ENCODE results near the gene CAVIN1.
A peak's percentile ranks its signal among the peaks of the same experiment; 100 is the strongest.
"Not testable (repeated sequence)": the region's sequence is repeated elsewhere in the genome, so short reads cannot be mapped to it uniquely, and the experiment has no call there.

The CAVIN1 gene

DNA sequence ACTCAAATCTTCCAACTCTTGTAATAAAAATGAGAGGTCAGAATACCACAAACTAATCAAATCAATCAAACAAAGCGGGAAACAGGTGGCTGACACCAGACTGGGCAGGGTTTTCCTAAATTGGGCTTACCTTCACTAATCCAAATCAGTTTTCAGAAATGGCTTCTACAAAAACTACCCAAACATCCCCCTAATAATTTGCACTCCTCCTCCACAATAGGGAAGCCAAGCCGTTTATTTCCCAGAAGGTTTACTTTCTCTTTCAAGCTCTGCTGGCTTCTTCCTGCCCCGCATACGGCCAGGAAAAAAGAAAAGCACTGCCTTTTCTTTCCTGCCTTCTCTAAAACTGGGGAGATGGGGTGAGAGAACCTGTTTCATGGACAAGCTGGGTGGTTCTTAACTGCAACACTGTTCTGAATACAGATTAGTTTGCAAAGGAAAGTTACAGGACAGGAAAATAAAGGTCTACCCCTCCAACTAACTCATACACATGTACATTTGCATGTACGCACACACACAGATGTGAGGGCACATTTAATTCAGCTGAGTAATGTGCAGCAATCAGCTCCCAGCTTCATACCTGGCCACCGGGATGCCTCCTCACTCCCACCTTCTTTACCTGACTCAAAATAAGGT lies 44.0 kb downstream of the CAVIN1 start:
- DNase-seq (ENCODE audit: low read depth), result no peak

DNA sequence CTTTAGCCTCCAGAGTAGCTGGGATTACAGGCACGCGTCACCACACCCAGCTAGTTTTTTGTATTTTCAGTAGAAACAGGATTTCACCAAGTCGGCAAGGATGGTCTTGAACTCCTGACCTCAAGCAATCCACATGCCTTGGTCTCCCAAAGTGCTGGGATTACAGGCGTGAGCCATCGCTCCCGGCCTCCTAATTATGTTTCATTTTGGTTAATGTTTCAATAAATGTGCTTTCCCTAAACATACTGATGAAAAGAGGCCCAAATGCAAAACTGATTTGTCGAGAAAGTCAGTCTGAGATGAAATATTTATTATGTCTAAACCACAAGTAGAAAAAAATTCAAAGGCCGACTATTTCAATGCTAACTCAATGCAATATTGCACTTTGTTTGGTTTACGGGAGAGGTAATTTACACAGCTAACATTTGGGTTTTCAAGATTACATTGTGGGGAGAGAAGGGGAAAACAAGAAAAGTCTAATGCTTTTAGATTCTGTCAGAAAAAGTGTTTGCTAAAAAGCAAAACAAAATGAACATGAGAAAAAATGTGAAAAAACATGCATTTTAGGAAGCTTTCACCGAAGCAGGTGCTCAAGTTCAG lies 44.6 kb downstream of the CAVIN1 start:
- DNase-seq (ENCODE audit: low read depth), result no peak

DNA sequence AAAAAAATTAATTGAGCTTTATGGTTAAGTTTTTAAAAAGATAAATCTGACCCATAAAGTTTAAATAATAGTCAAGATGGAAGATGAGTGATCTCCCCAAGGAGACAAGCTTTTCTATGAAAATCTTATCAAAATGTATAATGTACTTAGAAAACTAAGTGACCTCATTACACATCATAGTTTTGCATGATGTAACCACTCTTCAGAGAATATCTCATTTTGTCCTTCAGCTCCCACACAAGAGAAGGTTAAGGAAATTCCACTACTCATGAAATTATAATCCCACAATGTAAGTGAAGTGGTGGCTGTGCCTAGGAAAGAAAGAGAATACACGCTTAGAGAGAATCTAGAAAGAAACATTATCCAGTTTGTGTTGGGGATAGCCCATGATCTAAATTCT lies 49.2 kb downstream of the CAVIN1 start:
- DNase-seq (ENCODE audit: low read depth), result no peak

DNA sequence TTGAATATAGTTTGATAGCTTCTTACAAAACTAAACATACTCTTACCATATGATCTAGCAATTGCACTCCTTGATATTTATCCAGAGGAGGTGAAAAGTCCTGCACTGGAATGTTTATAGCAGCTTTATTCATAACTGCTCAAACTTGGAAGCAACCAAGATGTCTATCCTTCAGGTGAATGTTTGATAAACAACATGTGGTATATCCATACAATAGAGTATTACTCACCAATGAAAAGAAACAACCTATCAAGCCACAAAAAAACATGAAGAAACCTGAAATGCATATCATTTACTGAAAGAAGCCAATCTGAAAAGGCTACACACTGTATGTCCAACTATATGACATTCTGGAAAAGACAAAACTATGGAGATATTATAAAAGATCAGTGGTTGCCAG lies 50.9 kb downstream of the CAVIN1 start:
- DNase-seq (ENCODE audit: low read depth), result no peak

DNA sequence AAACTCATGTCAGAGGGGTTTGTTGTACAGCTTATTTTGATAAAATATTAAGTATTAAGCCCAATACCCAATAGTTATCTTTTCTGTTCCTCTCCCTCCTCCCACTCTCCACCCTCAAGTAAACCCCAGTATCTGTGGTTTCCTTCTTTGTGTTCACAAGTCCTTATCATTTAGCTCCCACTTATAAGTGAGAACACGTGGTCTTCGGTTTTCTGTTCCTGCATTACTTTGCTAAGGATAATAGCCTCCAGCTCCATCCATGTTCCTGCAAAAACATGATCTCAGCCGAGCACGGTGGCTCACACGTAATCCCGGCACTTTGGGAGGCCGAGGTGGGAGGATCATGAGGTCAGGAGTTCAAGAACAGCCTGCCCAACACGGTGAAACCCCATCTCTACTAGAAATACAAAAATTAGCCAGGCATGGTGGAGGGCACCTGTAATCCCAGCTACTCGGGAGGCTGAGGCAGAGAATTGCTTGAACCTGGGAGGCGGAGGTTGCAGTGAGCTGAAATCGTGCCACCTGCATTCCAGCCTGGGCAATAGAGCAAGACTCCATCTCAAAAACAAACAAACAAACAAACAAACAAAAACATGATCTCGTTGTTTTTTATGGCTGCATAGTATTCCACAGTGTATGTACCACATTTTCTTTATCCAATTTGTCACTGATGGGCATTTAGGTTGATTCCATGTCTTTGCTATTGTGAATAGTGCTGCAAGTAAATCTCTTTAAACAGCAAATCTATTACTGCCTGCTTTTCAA lies 54.1 kb downstream of the CAVIN1 start:
- DNase-seq (ENCODE audit: low read depth), result not testable (repeated sequence)

DNA sequence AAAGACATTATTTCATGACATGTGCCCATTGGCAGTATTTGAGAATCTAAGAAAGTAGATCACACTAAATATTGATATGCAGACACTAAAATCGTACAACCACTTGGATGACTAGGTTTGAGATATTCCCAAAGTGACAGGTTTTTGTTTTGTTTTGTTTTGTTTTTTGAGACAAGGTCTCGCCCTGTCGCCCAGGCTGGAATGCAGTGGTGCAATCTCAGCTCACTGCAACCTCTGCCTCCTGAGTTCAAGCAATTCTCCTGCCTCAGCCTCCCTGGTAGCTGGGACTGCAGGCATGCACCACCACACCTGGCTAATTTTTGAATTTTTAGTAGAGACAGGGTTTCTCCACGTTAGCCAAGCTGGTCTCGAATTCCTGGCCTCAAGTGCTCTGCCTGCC lies 54.7 kb downstream of the CAVIN1 start:
- DNase-seq (ENCODE audit: low read depth), result not testable (repeated sequence)

DNA sequence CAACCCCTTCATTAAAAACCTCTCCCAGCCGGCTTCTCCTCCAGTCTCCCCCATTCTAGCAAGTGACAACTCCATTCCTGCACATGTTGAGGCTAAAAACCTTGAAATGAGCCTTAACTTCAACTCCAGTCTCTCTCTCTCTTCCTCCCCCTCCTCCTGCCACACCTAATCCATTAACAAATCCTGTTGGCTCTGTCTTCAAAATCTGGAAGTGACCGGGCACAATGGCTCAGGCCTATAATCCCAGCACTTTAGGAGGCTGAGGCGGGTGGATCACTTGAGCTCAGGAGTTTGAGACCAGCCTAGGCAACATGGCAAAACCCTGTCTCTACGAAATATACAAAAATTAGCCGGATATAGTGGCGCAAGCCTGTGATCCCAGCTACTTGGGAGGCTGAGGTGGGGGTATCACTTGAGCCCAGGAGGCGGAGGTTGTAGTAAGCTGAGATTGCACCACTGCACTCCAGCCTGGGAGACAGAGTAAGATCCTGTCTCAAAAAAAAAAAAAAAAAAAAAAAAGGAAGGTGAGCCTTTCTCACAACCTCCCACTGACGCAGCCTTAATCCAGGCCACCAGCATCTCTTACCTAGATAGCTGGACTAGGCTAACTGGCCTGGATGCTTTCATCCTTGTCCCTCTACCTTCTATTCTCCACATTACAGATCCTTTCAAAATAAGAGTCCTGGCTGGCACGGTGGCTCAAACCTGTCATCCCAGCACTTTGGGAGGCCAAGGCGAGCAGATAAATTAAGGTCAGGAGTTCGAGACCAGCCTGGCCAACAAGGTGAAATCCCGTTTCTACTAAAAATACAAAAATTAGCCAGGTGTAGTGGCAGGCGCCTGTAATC lies 56.7 kb downstream of the CAVIN1 start:
- not testable (repeated sequence) for DNase-seq (ENCODE audit: low read depth)

DNA sequence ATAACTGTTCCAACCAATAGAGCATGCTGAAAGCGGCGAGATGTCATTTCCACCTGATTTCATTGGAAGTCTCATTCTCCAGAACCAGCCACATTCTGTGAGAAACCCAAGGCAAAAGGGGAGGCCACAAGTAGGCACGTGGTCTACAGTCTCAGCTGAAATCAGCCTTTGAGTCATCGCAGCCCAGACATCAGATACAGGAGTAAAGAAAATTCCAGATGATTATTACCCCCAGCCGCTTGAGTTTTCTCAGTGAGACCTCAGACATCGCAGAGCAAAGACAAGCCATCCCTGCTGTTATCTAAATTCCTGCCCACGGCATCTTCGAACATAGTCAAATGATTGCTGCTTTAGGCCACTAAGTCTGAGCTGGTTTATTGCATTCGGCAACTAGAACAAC lies 57.9 kb downstream of the CAVIN1 start:
- peak; percentile 5 for DNase-seq (ENCODE audit: low read depth)

DNA sequence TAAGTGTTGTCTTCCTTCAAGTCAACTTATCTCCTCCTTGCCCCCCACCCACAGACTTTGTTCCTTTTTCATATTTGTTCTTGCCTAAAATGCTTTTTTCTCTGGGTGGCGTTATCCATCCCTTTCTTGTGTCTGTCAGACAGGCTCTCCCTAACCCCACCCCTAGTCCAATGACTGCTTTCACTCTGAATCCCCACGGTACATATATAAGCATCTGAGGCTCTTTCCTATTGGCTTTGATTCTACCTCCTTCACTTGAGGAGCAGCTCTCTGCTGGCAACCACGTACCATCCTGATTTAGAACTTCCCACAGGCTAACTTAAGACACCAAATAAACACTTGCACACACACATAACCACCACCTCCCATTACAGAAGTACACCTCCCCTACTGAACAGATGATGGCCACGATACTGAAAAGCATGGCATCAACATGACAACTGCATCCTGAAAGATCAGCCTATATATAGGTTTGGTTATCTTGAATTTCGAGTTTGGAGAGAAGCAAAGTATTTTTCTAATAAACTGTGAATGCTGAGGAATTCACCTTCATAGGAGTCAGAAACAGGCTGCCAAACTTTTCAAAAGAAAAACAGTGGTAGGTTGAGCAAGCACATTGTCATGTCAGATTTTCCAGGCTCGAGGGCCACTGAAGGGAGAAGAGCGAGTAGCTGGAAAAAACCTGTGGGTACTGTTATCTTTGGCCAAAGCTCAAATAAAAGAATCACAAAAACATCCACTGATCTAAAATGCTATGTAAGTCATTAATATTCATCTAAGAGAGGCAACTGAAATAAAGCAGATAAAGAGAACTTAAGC lies 59.1 kb downstream of the CAVIN1 start:
- DNase-seq (ENCODE audit: low read depth), result peak; percentile 12

DNA sequence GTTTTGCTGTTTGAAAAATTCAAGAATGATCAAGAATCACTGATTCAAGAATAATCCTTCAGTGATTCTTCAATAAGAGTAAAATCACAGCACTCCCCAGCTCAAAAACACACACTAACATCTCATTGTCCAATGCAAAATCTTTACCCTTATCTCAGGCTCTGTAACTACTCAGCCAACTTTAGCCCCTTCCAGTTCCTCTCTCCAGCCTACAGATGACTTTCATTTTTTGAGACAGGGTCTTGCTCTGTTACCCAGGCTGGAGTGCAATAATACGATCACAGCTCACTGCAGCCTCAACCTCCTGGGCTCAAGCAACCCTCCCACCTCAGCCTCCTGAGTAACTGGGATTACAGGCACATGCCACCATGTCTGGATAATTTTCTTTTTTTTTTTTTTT lies 59.8 kb downstream of the CAVIN1 start:
- DNase-seq (ENCODE audit: low read depth), result no peak

DNA sequence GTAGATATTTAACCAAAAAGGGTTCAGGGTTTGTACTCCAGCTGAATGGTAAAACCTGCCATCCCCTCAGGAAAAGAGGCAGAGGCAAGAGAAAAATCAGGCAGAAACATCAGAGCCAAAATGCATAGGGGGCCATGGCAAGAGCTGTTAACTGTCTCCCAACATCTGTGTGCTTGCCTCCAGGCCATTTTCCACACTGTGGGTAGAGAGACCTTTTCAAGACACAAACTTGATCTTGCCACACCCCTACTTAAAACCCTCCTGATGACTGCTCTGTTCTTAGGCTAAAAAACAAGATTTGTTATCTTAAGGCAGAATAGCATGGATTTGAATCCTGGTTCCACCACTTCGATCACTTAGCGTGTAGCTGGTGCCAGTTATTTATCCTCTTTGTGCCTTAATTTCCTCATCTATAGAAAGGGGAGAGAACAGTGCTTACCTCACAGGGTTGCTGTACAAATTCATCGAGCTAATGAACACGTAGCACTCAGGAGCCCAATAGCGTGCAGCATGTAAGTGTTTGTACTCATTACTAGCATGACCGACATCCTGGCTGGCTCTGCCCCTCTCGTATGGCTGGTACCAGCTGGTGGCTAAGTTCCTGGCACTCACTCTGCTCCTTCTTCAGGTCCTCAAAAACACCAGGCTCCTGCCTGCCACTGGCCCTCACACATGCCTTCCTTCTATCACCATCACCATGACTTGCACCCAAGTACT lies 60.7 kb downstream of the CAVIN1 start:
- no peak for DNase-seq (ENCODE audit: low read depth)

DNA sequence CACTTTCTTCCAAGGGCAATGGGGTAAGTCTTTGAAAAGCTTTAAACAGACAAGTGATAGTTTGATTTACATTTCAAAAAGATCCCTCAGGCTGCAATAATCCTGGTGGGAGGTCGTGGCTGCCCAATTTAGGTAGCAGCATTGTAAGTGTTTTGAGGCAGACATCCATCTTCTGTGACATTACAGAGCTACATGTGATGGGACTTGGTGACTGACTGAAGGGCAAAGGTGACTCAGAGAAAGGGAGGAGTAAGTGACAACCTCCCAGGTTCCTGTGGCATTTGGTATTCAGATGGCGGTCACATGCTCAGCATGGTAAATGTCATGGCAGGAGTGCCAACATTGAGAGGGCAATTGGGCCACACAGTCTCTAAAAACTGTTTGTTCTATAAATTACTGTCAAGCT lies 61.3 kb downstream of the CAVIN1 start:
- peak; percentile 47 for DNase-seq (ENCODE audit: low read depth)

DNA sequence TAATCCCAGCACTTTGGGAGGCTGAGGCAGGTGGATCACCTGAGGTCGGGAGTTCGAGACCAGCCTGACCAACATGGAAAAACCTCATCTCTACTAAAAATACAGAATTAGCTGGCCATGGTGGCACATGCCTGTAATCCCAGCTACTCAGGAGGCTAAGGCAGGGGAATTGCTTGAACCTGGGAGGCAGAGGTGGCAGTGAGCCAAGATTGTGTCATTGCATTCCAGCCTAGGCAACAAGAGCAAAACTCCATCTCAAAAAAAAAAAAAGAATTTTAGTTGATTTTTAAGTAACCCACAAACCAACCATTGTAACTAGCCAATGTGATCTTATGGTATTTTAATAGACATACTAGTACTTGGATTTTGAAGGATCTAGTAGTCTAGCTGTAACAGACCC lies 62.7 kb downstream of the CAVIN1 start:
- DNase-seq (ENCODE audit: low read depth), result not testable (repeated sequence)

DNA sequence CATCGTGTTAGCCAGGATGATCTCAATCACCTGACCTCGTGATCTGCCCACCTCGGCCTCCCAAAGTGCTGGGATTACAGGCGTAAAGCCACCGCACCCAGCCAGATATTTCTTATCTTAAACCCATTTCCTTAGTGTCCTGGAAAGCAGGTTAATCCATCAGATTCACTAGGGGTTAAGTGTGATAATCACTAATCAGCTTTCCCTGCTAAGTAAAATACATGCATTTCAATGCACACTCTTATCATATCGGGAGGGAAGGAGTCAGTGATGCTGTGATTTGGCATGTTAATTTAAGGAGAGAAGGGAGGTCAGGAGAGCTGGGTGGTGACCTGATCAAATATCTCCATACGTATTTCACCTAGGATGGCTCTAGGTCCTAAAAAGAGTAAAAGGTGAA lies 63.9 kb downstream of the CAVIN1 start:
- no peak for DNase-seq (ENCODE audit: low read depth)

DNA sequence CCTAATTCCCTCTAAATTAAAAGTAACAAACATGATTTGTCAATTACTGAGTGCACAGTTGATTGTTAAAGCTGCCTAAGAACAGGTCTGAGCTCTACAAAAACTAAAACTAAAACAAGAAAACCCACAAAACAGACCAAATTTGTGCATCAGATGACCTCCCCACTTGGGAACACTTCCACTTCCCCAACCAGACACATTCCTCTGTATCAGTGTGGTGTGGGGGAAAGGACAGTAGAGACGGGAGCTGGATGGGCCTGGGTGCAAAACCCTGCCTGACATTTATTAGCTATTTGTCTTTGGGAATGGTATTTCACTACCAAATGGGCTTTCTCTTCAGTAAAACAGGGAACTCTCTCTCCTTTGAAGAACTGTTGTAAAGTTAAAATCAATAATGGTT lies 64.6 kb downstream of the CAVIN1 start:
- no peak for DNase-seq (ENCODE audit: low read depth)

DNA sequence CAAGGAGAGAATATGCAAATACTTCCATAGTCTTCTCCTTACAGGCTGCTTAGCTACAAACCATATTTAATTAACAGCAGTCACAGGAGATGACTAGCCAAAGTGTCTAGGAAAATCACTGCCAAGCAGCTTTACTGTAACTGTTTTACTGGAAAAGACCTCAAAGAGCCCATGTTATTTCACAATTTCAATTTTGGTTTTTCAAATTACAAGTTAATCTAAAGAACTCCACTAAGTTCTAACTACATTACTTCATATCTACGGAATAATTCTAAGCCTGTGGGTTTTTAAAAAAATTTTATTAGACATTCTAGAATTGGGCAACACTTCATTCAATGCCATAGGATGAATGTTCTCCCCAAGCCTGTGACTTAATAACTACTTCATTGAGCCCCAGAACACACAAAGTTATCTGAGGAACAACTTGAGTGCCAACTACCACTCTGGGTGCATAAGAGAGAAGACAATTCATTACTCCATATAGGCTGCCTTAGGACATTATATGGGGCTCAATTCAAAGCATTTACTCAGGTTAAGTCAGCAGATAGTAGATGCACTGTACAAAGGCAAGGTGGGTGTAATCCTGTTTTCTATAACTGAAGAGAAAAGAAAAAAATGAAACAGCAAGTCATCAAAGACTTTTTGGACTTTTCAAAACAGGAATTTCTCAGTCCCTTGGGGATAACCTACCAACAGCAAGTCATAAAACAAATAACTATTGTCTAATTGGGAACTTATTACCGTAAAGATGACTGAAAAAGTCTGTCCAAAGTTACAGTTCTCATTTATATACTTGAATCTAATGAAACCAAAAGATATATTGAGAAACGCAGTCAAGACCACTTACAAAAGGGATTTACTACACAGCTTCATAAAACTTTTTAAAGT lies 67.9 kb downstream of the CAVIN1 start:
- DNase-seq (ENCODE audit: low read depth), result no peak

Measured in stimulated activated CD4-positive, alpha-beta T cell treated with anti-CD3 and anti-CD28 coated beads, Interleukin-2, amount 100 ng/mL, for 4 hours (primary cell).